Measurements from ENCODE around the gene DPH1.

Gene DPH1

DNA sequence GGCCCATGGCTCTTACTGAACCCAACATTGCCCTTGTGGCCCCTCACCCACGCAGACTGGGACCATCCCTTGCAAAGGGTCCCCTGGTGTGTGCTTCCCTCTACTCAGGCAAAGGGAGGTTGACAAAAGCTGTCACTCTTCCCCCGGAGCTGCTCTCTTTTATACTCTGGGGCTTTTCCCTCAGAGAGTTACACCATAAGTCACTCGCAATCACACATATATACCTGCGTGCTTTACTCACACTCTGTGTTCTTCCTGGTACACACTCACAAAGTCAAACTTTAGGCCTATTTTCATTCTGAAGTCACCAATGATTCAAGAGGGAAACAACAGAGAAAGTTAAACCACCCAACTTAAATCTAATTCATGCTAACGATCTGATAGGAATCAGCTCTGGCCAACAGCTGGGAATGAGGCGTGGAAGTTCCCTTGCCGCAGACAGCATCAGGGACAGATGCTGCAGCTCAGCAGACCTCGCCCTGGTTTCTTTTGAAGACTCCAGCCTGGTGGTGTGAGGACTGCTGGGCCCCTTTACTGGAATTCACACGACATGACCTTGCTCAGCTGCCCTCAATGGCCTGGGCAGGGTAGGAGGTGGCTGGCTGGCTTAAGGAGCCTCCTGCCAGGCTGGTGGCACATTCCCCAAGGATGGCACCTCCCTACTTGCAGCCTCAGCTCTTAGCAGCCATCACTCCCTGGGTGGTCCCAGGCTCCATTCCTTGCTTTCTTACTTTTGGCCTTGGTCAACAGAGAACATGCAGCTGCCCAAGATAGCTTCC lies 52.2 kb downstream of the DPH1 start:
- DNase-seq (ENCODE audit: low spot score) = no peak

DNA sequence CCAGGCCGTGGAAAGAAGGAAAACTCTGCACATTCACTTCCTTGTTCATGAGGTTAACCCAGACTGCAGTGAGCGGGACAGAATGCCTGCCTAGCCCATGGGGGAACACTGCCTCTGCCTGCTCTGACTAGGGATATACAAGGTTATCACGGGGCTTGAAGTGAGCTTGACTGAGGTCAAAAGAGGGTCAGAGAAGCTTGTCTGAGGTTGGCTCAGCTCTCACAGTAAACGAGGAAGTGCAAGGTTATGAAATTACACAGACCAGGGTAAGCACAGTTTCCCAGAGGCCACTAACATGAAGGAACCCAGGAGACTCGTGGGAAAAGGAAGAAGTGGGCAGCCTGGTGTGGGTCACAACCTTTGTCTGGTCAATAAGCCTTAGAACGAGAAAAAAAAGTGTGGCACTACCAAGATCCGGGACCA lies 53.7 kb downstream of the DPH1 start:
- DNase-seq (ENCODE audit: low spot score) = no peak

DNA sequence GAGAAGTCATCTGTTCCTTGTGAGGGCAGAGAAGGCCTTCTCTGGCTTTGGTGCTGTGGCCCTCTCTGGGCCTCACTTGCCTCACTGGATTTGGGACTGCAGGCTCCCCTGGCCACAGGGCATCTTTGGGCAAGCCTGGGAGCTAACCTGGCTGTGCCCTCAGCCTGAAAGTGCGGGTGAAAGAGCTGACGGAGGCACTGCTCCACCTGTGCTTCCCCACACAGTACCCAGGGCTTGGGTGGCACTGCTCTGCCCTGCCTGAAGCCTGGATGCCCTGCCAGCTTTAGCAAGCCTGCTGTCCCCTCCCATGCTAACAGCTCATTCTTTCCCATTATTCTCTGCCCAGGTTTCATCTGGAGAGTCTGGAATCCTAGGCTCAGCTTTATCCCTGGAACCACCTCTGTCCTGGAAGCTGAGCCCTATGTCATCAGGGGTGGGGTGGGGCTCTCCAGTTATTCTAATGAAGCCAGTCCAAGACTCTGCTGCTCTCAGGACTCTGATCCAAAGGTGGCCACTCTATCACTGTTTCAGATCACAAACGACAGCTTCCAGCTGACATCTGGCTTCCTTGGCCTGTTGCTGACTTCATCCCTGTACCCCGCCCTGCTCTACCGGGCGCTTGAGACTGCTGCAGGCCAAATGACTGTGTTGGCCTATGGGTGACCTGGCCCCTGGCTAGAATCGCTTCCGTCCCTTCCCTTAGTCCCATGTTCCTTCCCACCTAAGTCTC lies 54.2 kb downstream of the DPH1 start:
- no peak for DNase-seq (ENCODE audit: low spot score)

DNA sequence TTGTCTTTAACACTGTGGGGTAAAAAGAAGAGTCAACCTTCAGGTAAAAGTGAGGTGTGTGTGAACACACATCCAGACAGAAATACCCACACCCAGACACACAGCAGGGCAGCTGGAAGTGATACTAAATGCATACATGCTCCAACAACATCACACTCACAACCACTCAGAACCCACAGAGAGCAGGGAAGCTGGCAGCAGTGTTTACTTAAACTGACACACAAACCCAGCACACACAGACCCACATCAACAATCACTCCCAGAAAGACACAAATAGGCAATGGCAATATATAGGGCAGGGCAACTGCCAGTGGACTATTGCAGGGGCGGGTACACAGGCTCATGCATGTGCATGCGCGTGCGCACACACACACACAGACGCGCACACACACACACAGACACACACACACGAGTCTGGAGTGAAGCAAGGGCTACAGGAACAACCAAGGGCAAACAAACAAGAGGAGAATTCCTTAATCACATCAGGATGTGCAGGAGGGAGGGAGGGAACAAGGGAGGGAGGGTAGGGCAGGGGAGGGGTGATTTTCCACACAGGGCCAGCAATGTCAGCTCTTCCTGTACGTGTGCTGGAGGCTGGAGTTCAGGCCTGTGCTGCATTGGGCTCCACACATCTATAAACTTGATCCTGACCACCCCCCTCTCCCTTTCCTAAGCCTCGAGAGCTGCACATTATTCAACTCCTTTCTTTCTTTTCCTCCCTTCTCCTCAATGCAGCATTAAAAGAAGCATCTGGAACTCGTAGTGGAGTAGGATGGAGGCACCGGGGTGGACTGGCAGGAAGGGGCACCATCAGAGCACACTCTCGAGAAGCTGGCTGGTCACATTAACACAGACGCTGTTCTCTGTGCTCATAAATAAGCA lies 55.1 kb downstream of the DPH1 start:
- DNase-seq (ENCODE audit: low spot score) = no peak

DNA sequence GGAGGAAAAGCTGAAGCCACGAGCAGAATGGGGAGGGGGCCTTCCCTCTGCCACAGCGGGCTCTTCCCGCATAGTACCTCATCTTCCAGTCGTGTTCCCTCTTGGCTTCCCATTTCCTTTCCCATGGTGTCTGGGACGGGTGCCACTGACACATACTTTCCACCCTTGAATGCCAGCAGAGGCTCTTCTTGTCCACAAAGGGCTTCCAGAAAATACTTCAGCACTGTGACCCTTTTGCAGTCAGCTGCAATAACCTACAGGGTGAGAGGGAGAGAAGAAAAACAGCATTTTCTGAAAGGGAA lies 55.6 kb downstream of the DPH1 start:
- no peak for DNase-seq (ENCODE audit: low spot score)

DNA sequence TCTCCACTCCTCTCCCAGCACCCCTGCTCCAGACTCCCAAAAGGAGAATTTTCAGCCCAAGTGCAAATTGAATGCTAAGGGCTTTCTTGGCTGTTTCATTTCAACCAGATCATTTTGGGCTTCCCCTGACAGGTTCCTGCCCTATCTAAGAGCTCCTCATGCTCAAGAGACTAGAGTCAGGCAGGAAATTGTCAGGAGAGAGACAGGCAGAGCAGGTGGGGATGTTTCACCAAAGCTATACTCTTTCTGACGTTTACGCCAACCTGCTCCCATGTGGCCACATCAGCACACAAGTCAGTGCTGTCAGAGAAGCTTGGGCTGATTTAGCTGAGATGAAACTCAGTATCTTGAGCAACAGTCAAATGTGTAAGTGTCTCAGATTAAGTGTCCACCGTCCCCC lies 56.4 kb downstream of the DPH1 start:
- DNase-seq (ENCODE audit: low spot score) = no peak

DNA sequence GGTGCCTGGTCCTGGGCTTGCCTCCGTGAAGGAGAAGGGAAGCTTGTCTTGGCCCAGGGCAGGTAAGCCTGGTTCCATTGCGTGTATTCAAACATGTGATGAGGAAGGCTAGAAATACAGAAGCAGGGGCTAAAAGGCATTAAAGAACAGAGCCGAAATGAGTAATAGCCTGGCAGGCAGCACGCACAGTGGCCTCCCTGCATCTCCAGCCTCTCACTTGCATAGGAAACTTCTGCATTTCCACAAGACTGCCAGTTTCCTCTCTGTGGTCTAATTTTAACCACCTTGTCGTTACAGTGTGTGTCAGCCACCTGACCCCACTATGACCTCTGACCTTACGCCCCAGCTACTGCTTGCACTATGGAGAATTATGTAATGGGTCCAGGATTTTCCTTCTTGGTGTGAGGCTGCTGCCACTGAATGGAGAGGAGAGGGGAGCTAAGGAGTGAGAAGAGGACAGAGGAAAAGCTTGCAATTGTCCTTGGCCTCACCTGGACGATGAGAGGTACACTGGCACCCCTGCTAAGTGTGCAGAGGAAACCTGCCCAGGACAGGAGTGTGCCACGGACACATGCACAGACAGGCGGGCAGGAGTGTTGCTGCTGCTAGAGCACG lies 57.8 kb downstream of the DPH1 start:
- peak; percentile 34 for DNase-seq (ENCODE audit: low spot score)

DNA sequence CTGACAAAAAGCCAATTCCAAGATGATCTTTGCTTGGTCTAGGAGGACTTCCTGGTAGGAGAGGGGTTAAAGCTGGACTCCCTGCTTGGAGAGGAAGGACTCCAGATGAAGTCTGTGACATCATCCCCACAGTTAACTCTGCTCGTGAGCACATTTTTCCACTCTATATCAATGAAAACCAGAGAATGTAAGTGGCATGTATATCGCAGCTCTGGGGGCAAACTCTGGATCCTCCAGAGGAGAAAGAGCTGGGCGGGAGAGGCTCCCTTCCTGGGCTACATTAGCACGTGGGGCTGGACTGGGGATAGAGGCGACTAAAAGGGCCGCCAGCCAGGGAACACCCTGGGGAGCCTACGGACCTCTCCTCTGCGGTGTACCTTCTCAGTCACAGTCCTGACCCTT lies 59.1 kb downstream of the DPH1 start:
- DNase-seq (ENCODE audit: low spot score) = no peak

DNA sequence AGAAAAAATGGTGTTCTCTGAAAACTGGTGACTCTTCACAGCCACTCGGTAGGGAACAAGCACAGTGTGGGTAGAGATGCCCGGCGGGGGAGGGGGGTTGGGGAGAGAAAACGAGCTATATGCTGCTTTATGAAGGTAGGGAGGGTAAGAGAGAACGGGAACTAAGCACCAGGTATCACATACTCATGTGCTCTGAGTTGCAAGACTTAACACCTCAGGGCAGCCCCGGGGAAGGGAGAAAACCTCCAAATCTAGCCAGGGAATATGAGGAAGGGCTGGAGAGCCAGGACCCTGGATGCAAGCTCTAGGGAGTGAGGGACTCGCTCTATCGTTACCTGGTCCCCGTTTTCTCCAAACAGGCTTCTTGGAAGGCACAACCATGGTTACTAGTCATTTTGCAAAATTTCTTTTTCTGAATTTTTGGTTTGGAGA lies 60.3 kb downstream of the DPH1 start:
- peak; percentile 17 for DNase-seq (ENCODE audit: low spot score)

DNA sequence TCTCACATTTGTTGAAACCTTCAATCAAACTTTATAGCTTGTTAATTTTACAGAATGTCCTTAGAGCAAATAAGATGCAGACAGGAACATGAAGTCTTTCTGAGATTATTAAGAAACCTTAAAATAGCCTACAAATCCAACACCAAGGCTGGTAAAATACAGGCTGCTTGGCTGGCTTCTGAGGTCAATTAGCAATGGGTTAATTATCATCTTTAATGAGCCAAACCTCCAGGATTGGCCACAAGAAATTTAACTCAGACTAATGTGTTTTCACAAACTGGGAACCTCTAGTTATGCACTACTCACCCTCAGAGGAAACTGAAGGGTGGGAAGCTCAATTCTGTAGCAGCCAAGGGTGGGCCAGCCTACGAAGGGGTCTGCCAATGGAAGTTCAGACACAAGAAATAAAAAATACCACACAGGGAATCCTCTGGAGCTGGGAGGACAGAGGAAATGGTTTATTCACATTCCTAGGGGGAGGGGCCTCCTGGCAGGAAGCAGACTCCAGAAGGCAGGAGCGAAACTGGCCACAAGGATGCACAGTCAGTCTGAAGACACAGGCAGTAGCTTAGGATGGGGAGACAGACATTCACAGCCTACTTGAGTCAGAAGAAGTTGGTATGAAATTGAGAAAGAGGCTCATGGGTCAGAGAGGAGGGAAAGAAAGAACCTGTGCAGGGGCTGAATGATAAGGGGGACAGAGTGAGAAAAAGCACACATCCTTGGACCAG lies 61.0 kb downstream of the DPH1 start:
- no peak for DNase-seq (ENCODE audit: low spot score)

DNA sequence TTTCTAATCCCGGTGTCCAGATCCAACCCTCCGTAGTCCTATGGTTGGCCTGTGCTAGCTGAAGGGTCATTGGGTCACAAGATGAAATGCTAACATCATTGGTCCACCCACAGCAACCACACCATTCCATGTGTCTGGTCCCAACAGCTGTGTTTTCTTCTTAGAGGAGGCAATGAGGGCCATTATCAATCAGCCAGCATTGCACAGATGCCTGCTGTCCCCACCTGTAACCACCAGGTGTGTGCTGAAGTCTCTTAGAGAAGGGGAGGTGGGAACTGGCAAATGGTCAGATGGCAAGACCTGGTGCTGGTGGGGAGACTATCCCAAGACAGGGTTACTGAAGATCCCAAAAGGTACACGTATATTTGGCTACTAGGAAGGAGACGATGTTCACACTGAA lies 62.3 kb downstream of the DPH1 start:
- DNase-seq (ENCODE audit: low spot score) = no peak

DNA sequence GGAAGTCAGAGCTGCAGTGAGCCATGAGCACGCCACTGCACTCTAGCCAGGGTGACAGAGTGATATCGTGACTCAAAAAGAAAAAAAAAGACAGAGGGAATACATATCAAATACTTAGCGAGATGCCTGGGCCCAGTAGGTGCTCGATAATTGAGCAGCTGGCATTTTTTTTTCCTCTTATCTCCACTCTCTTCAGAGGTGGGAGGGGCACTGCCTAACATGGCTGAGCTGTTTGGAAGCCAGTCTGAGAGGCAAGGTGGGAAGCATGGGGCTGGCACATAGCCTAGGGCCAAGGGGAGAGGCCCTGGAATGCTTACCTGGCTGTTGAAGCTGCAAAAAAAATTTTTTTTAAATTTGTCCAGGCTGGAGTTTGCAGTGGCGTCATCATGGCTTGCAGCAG lies 63.4 kb downstream of the DPH1 start:
- DNase-seq (ENCODE audit: low spot score) = no peak
